NCI-H526 treated with DMSO at 0.1 percent for 48 hours (cell line): ENCODE results near the gene ZNF618.
A peak's percentile ranks its signal among the peaks of the same experiment; 100 is the strongest.

Experiments used
- DNase-seq: peaks from one replicate; lab custom pipeline; 2025; lab: John Stamatoyannopoulos, UW

ZNF618 gene

GRCh38 chr9:114039484-114039883 lies 163.4 kb downstream of the ZNF618 start:
- DNase-seq, result no peak

DNA sequence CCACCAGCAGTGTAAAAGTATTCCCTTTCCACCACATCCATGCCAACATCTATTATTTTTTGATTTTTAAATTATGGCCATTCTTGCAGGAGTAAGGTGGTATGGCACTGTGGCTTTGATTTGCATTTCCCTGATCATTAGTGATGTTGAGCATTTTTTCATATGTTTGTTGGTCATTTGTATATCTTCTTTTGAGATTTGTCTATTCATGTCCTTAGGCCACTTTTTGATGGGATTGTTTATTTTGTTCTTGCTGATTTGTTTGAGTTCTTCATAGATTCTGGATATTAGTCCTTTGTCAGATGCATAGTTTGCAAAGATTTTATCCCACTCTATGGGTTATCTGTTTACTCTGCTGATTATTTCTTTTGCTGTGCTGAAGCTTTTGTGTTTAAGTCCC lies 167.6 kb downstream of the ZNF618 start:
- peak; percentile 37 for DNase-seq

GRCh38 chr9:114046237-114046755 lies 170.2 kb downstream of the ZNF618 start:
- no peak for DNase-seq

DNA sequence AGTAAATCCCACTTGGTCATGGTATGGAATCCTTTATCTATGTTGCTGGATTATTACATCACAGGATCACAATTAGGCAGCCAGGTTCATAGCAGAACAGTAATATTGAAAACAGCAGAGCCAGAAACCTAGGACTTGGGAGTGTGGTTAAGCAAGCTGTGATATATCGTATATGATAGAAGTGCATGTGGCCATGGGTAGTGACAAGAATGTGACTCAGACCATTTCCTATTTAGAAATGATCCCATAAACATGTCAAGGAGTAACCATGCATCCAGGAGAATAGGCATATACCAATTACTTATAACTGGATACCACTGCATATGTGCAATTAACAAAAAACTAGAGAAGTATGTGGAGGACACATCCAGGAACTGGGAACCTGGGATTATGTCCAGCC lies 170.8 kb downstream of the ZNF618 start:
- no peak for DNase-seq

- peak; percentile 12 for DNase-seq
Measured at GRCh38 chr9:114047717-114048116, 171.6 kb downstream of the ZNF618 start.

GRCh38 chr9:114048533-114049415 lies 172.7 kb downstream of the ZNF618 start:
- no peak for DNase-seq

DNA sequence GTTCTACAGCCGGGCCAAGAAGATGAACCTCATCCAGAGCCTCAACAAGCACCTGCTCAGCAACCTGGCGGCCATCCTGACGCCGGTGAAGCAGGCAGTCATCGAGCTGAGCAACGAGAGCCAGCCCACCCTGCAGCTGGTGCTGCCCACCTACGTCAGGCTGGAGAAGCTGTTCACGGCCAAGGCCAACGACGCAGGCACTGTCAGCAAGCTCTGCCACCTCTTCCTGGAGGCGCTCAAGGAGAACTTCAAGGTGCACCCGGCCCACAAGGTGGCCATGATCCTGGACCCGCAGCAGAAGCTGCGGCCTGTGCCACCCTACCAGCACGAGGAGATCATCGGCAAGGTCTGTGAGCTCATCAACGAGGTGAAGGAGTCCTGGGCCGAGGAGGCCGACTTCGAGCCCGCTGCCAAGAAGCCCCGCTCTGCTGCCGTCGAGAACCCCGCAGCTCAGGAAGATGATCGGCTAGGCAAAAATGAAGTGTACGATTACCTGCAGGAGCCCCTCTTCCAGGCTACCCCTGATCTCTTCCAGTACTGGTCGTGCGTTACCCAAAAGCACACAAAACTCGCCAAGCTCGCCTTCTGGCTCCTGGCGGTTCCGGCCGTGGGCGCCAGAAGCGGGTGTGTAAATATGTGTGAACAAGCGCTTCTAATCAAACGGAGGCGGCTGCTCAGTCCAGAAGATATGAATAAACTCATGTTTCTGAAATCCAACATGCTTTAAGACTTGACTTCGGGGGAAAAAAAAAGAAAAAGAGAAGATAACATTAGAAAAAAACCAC lies 173.5 kb downstream of the ZNF618 start:
- DNase-seq, result no peak

- DNase-seq, result no peak
Measured at GRCh38 chr9:114050226-114050568, 174.1 kb downstream of the ZNF618 start.

GRCh38 chr9:114050646-114051045 lies 174.5 kb downstream of the ZNF618 start:
- no peak for DNase-seq

- DNase-seq, result no peak
Measured at GRCh38 chr9:114051281-114051680, 175.2 kb downstream of the ZNF618 start.

- no peak for DNase-seq
Measured at GRCh38 chr9:114051706-114052105, 175.6 kb downstream of the ZNF618 start.

GRCh38 chr9:114053246-114054005 lies 177.3 kb downstream of the ZNF618 start:
- DNase-seq, result no peak

DNA sequence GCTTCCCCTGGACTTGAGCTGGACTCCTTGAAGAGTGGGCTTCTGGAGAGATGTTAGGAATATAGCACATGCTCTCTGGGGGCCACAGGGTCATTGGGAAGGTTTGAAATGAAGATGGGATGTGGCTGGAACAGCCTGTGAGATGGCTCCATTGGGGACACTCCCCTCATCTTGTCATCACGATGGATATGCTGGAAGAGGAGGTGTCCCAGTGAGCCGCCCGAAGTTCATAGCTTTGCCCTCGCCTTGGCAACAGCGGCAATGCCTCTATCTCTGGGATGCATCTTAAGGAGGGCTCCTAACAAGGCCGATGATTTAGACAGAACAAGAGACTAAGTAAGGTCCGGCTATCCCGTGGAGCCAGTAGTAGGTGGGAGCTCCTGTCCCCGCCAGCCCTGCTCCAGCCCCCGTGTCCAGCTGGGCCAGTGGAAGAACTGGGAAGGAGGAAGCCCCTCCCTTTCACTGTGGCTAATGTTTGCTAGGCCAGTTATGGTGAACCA lies 178.1 kb downstream of the ZNF618 start:
- DNase-seq, result no peak

GRCh38 chr9:114055061-114055460 lies 179.0 kb downstream of the ZNF618 start:
- no peak for DNase-seq

DNA sequence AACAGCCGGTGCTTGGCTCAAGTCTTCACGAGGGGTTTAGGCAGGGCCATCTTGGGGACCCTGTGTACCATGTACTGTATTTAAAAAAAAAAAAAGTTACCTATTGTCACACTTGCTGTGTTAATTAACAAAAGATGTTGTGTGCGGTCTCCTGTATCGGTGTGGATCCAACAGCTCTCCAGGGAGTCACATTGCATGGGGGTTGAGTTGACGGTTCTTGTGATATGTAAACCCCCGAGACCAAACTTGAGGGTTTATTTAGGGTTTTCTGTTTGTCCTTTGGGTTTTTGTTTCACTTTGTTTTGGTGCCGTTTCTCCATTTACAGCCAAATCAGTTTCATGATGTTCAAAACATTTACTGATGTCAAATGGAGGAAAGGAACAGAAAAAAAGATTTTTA lies 179.8 kb downstream of the ZNF618 start:
- no peak for DNase-seq

- DNase-seq, result no peak
Measured at GRCh38 chr9:114056527-114056926, 180.4 kb downstream of the ZNF618 start.

- no peak for DNase-seq
Measured at GRCh38 chr9:114057161-114057885, 181.2 kb downstream of the ZNF618 start.

GRCh38 chr9:114058688-114059046 lies 182.6 kb downstream of the ZNF618 start:
- DNase-seq, result no peak

DNA sequence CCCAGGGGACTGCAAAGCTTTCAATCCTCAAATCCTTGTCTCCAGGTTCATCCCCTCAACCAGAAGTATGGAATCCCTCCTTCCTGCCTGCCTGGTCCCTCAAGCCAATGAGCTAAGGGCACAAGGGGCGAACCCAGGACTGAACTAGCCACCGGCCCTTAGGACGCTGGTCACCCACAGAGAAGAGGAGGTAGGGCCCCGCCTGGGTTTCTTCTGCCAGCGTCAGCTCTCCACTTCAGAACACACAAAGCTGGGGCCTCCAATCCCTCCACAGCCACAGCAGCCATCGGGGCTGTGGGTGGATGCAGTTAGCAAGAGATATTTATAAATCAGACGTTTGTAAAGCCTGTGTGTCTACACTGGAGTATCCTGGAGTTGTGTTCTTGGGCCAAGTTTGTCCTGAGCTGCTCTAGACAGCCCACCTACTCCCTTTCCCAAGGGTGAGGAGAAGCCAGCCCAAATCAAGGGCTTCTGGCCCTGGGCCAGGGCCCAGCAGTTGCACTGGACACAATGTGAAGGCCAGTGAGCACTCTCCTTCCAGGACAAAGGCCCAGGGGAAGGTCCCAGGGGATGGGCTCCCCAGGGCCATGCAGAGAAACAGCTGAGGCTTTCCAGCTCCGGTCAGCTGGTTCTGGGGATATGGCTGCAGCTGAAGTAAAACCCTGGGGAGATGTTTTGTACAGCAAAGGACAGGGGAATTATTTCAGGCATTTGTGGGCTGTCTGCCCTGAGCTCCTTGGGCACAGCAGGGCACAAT lies 183.1 kb downstream of the ZNF618 start:
- DNase-seq, result no peak

DNA sequence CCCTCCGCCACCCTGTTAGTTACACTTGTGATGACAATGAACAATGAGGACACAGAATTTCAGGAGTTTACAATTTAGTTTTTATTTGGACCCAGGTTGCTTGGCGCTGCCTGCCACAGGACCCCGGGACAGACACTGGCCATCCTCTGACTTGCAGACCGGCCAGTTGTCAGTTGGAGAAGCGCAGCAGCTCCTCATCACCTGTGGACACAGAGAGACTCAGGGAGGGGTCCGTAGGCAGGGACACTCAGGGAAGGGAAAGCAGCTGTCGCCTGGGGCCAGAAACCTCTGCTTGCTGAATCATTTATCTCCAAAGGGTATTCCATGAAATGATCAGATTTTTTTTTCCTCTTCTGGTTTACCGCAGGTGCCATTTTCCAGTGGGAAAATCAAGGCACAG lies 184.0 kb downstream of the ZNF618 start:
- no peak for DNase-seq

- DNase-seq, result no peak
Measured at GRCh38 chr9:114060711-114061110, 184.6 kb downstream of the ZNF618 start.
